NCI-H1436 treated with DMSO at 0.1 percent for 48 hours (cell line): ENCODE results near the gene KHK.
"Not testable (repeated sequence)": the region's sequence is repeated elsewhere in the genome, so short reads cannot be mapped to it uniquely, and the experiment has no call there.

Experiments used
- DNase-seq: peaks from one replicate; lab custom pipeline; 2025; lab: John Stamatoyannopoulos, UW

Gene KHK

GRCh38 chr2:27059141-27059820, 27.3 kb upstream of the KHK start:
- DNase-seq = no peak

GRCh38 chr2:27060323-27060722, 26.2 kb upstream of the KHK start:
- no peak for DNase-seq

GRCh38 chr2:27065128-27065527, 21.4 kb upstream of the KHK start:
- DNase-seq = no peak

- DNase-seq = no peak
These were observed 19.2 kb upstream of the KHK start for GRCh38 chr2:27067385-27067784.

- DNase-seq = no peak
These were observed 17.1 kb upstream of the KHK start for GRCh38 chr2:27069436-27069835.

GRCh38 chr2:27069961-27070618, 16.5 kb upstream of the KHK start:
- DNase-seq = no peak

- DNase-seq = no peak
These were observed 15.8 kb upstream of the KHK start for GRCh38 chr2:27070653-27071276.

- DNase-seq = peak; percentile 25
These were observed 15.1 kb upstream of the KHK start, which contains the start of gene OST4 for GRCh38 chr2:27071277-27071989. TSS of gene OST4 (minus strand) at chr2:27071654.

GRCh38 chr2:27071990-27072830, 14.4 kb upstream of the KHK start:
- DNase-seq = no peak

GRCh38 chr2:27072920-27073319, 13.7 kb upstream of the KHK start:
- DNase-seq = no peak

GRCh38 chr2:27073782-27074181, 12.8 kb upstream of the KHK start:
- no peak for DNase-seq

- no peak for DNase-seq
These were observed 11.6 kb upstream of the KHK start for GRCh38 chr2:27074738-27075565.

GRCh38 chr2:27075566-27075871, 11.1 kb upstream of the KHK start:
- not testable (repeated sequence) for DNase-seq

GRCh38 chr2:27076323-27076722, 10.2 kb upstream of the KHK start:
- no peak for DNase-seq

GRCh38 chr2:27077231-27077630, 9.3 kb upstream of the KHK start:
- no peak for DNase-seq

GRCh38 chr2:27078267-27079194, 8.0 kb upstream of the KHK start, which contains the start of gene EMILIN1:
TSS of gene EMILIN1 (plus strand) at chr2:27078615. CDS start at chr2:27079066, 451 bp downstream.
- DNase-seq = no peak

- no peak for DNase-seq
These were observed 7.1 kb upstream of the KHK start for GRCh38 chr2:27079233-27080139.

GRCh38 chr2:27080140-27080469, 6.5 kb upstream of the KHK start:
- DNase-seq = no peak

- DNase-seq = no peak
These were observed 6.0 kb upstream of the KHK start for GRCh38 chr2:27080603-27080936.
